HepG2 (cell line): ENCODE measurements around the gene CYP2A7. TPM values are rescaled to one million over a fixed set of nuclear protein-coding genes. Genes with fewer than 3 reads are reported as not detected.

Experiments used
- ASH2L ChIP-seq: fragments of 300-600, 200-600 bp; sonication (generic); IDR thresholded peaks from 2 replicates; pipeline ENCODE4 v1.7.0; 2017; ENCODE audit warnings: low read depth, mild to moderate bottlenecking, moderate library complexity, mixed read lengths, low read length; ENCODE audit not compliant: insufficient read length
- ATAD3A ChIP-seq: sonication (generic); formaldehyde crosslinking; IDR thresholded peaks from 2 replicates; pipeline ENCODE4 v1.4.0; 2020; ENCODE audit warnings: missing genetic modification reagents
- EEA1 ChIP-seq: sonication (generic); formaldehyde crosslinking; IDR thresholded peaks from 2 replicates; pipeline ENCODE4 v1.5.1; 2020; ENCODE audit warnings: mild to moderate bottlenecking, missing genetic modification reagents, borderline replicate concordance
- ELF1 ChIP-seq: sonication (generic); formaldehyde crosslinking; IDR thresholded peaks from 2 replicates; pipeline ENCODE4 v1.4.0; 2020; ENCODE audit warnings: missing genetic modification reagents
- EZH2 ChIP-seq: conservative IDR thresholded peaks from 2 replicates; pipeline ENCODE4 v1.6.1; 2012; ENCODE audit warnings: mild to moderate bottlenecking, low read depth, low read length, moderate library complexity
- GATAD2A ChIP-seq: IDR thresholded peaks from 2 replicates; pipeline ENCODE4 v1.6.1; 2016
- GTF2F1 ChIP-seq: fragments of 150-350 bp; IDR thresholded peaks from 2 replicates; pipeline ENCODE4 v1.6.1; 2014; ENCODE audit warnings: low read length
- HNF4A ChIP-seq: sonication (generic); formaldehyde crosslinking; IDR thresholded peaks from 2 replicates; pipeline ENCODE4 v1.4.0; 2020; ENCODE audit warnings: missing genetic modification reagents
- HNRNPUL1 ChIP-seq: fragments of 200-400 bp; formaldehyde crosslinking; IDR thresholded peaks from 2 replicates; pipeline ENCODE4 v1.6.1; 2017; ENCODE audit warnings: low read depth, mild to moderate bottlenecking, low read length, moderate library complexity
- MEIS2 ChIP-seq: sonication (generic); formaldehyde crosslinking; IDR thresholded peaks from 2 replicates; pipeline ENCODE4 v1.9.0; 2021; ENCODE audit warnings: mild to moderate bottlenecking, missing genetic modification reagents
- MIER2 ChIP-seq: IDR thresholded peaks from 2 replicates; pipeline ENCODE4 v1.6.1; 2016; ENCODE audit warnings: missing biosample characterization, missing genetic modification reagents
- NFIB ChIP-seq: sonication (generic); formaldehyde crosslinking; IDR thresholded peaks from 2 replicates; pipeline ENCODE4 v1.9.0; 2021; ENCODE audit warnings: missing genetic modification reagents, mild to moderate bottlenecking, borderline replicate concordance
- PHF20 ChIP-seq: sonication (generic); formaldehyde crosslinking; IDR thresholded peaks from 2 replicates; pipeline ENCODE4 v1.5.0; 2020; ENCODE audit warnings: mild to moderate bottlenecking, missing genetic modification reagents
- ZNF772 ChIP-seq: sonication (generic); formaldehyde crosslinking; IDR thresholded peaks from 2 replicates; pipeline ENCODE4 v1.5.0; 2020; ENCODE audit warnings: mild to moderate bottlenecking, missing genetic modification reagents
- ZZZ3 ChIP-seq: sonication (generic); formaldehyde crosslinking; IDR thresholded peaks from 2 replicates; pipeline ENCODE4 v1.4.0; 2020; ENCODE audit warnings: missing genetic modification reagents, mild to moderate bottlenecking, borderline replicate concordance
- polyA plus RNA-seq, 8 experiments: library from polyadenylated mRNA; depleted of rRNA in 3 of 8; stranded (reverse) in 7 of 8; unstranded in 1 of 8; fragments of >200 nt; fragmentation: Illumina TruSeq in 4 of 8; extraction: Trizol in 4 of 8; gene quantifications; 2 replicates each; pipeline versions ENCODE4 v1.2.1 to v1.2.3, GENCODE V29; 2011 to 2016; ENCODE audit warnings: low read depth in 4 of 8, missing spikeins in 1 of 8, mixed read lengths in 1 of 8; ENCODE audit not compliant: insufficient read depth in 1 of 8
- total RNA-seq, 5 experiments: library from RNA; depleted of rRNA; stranded (reverse); fragments of >200 nt; fragmentation: Illumina TruSeq; extraction: Trizol; gene quantifications; 2 replicates each; pipeline ENCODE4 v1.2.3, GENCODE V29; 2016; ENCODE audit warnings: low read depth in 1 of 5
- TF ChIP-seq, protein P1 (sequence below): sonication (generic); formaldehyde crosslinking; IDR thresholded peaks from 2 replicates; pipeline ENCODE4 v1.9.0; 2021; ENCODE audit warnings: missing genetic modification reagents, borderline replicate concordance
- TF ChIP-seq, protein P2 (sequence below): sonication (generic); formaldehyde crosslinking; IDR thresholded peaks from 2 replicates; pipeline ENCODE4 v1.4.0; 2020; ENCODE audit warnings: missing genetic modification reagents; ENCODE audit errors: not compliant biosample characterization
- TF ChIP-seq, protein P3 (sequence below): sonication (generic); formaldehyde crosslinking; IDR thresholded peaks from 2 replicates; pipeline ENCODE4 v1.8.1; 2022; ENCODE audit warnings: mild to moderate bottlenecking, missing genetic modification reagents
- TF ChIP-seq, protein P4 (sequence below): IDR thresholded peaks from 2 replicates; pipeline ENCODE4 v1.6.1; 2016; ENCODE audit warnings: control low read depth
- TF ChIP-seq, protein P5 (sequence below): sonication (generic); formaldehyde crosslinking; IDR thresholded peaks from 2 replicates; pipeline ENCODE4 v1.9.0; 2022; ENCODE audit warnings: low read depth, missing genetic modification reagents
- TF ChIP-seq, protein P6 (sequence below): sonication (generic); formaldehyde crosslinking; conservative IDR thresholded peaks from 2 replicates; pipeline ENCODE4 v1.4.0; 2020; ENCODE audit warnings: missing genetic modification reagents

The CYP2A7 gene
- total and polyA plus RNA-seq, 2 of the 13 experiments (the other 11 are each of a cell fraction or from before 2014, with no cell fraction given) = not detected

DNA sequence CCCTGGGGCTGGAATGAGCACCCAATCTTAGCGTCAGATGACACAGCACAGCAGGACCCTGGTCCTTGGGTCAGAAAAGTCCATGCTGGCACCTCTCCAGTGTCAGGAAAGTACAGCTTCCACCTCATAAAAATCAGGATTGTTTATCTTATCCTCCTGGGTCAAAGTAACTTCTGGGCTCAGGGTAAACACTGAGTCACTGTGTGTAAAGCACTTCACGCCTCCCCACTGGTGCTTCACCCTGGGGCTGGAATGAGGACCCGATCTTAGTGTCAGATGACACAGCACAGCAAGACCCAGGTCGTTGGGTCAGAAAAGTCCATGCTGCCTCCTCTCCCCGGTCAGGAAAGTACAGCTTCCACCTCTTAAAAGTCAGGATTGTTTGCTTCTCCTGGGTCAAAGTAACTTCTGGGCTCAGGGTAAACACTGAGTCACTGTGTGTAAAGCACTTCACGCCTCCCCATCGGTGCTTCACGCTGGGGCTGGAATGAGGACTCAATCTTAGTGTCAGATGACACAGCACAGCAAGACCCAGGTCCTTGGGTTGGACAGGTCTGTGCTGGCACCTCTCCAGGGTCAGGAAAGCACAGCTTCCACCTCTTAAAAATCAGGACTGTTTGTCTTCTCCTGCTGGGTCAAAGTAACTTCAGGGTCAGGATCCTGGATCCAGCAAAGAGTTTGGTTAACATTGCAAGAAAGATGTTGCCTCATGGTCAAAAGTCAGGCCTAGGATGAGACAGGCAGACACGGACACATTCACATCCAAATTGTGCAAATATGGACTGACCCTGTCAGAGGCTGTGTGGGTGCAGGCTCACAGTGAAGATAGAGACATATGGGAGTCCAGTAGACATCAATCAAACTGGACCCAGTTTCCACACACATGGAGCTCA is 39.2 kb upstream of the CYP2A7 start (continued):
- TF ChIP-seq, protein P1, sequence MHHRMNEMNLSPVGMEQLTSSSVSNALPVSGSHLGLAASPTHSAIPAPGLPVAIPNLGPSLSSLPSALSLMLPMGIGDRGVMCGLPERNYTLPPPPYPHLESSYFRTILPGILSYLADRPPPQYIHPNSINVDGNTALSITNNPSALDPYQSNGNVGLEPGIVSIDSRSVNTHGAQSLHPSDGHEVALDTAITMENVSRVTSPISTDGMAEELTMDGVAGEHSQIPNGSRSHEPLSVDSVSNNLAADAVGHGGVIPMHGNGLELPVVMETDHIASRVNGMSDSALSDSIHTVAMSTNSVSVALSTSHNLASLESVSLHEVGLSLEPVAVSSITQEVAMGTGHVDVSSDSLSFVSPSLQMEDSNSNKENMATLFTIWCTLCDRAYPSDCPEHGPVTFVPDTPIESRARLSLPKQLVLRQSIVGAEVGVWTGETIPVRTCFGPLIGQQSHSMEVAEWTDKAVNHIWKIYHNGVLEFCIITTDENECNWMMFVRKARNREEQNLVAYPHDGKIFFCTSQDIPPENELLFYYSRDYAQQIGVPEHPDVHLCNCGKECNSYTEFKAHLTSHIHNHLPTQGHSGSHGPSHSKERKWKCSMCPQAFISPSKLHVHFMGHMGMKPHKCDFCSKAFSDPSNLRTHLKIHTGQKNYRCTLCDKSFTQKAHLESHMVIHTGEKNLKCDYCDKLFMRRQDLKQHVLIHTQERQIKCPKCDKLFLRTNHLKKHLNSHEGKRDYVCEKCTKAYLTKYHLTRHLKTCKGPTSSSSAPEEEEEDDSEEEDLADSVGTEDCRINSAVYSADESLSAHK (CRISPR knock-in tag) = no peak
- TF ChIP-seq PHF20 (CRISPR knock-in tag) = no peak
- TF ChIP-seq ASH2L = no peak
- no peak for TF ChIP-seq EEA1
- TF ChIP-seq, protein P2, sequence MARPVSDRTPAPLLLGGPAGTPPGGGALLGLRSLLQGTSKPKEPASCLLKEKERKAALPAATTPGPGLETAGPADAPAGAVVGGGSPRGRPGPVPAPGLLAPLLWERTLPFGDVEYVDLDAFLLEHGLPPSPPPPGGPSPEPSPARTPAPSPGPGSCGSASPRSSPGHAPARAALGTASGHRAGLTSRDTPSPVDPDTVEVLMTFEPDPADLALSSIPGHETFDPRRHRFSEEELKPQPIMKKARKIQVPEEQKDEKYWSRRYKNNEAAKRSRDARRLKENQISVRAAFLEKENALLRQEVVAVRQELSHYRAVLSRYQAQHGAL (CRISPR knock-in tag) = no peak
- peak; percentile 71; the same call in 1 of the 2 replicates for TF ChIP-seq ZNF772
- TF ChIP-seq, protein P3, sequence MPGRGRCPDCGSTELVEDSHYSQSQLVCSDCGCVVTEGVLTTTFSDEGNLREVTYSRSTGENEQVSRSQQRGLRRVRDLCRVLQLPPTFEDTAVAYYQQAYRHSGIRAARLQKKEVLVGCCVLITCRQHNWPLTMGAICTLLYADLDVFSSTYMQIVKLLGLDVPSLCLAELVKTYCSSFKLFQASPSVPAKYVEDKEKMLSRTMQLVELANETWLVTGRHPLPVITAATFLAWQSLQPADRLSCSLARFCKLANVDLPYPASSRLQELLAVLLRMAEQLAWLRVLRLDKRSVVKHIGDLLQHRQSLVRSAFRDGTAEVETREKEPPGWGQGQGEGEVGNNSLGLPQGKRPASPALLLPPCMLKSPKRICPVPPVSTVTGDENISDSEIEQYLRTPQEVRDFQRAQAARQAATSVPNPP (CRISPR knock-in tag) = no peak
- no peak for TF ChIP-seq MIER2 (CRISPR knock-in tag)
- TF ChIP-seq, protein P4, sequence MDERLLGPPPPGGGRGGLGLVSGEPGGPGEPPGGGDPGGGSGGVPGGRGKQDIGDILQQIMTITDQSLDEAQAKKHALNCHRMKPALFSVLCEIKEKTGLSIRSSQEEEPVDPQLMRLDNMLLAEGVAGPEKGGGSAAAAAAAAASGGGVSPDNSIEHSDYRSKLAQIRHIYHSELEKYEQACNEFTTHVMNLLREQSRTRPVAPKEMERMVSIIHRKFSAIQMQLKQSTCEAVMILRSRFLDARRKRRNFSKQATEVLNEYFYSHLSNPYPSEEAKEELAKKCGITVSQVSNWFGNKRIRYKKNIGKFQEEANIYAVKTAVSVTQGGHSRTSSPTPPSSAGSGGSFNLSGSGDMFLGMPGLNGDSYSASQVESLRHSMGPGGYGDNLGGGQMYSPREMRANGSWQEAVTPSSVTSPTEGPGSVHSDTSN (CRISPR knock-in tag) = peak; percentile 34; the same call in 1 of the 2 replicates
- TF ChIP-seq ZZZ3 = 0 out of 2 replicates have a peak, but pooled peaks have one; percentile 30
- no peak for TF ChIP-seq ELF1
- no peak for TF ChIP-seq NFIB
- TF ChIP-seq HNRNPUL1 = no peak
- no peak for TF ChIP-seq GTF2F1
- TF ChIP-seq ATAD3A (CRISPR knock-in tag) = no peak
- peak; percentile 79 for TF ChIP-seq GATAD2A (CRISPR knock-in tag)
- TF ChIP-seq HNF4A (CRISPR knock-in tag) = peak; percentile 62
- TF ChIP-seq, protein P5, sequence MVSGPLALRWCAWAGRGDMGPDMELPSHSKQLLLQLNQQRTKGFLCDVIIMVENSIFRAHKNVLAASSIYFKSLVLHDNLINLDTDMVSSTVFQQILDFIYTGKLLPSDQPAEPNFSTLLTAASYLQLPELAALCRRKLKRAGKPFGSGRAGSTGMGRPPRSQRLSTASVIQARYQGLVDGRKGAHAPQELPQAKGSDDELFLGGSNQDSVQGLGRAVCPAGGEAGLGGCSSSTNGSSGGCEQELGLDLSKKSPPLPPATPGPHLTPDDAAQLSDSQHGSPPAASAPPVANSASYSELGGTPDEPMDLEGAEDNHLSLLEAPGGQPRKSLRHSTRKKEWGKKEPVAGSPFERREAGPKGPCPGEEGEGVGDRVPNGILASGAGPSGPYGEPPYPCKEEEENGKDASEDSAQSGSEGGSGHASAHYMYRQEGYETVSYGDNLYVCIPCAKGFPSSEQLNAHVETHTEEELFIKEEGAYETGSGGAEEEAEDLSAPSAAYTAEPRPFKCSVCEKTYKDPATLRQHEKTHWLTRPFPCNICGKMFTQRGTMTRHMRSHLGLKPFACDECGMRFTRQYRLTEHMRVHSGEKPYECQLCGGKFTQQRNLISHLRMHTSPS (CRISPR knock-in tag) = no peak
- peak; percentile 75; the same call in 1 of the 2 replicates for TF ChIP-seq MEIS2 (CRISPR knock-in tag)
- TF ChIP-seq EZH2 = no peak
- TF ChIP-seq, protein P6, sequence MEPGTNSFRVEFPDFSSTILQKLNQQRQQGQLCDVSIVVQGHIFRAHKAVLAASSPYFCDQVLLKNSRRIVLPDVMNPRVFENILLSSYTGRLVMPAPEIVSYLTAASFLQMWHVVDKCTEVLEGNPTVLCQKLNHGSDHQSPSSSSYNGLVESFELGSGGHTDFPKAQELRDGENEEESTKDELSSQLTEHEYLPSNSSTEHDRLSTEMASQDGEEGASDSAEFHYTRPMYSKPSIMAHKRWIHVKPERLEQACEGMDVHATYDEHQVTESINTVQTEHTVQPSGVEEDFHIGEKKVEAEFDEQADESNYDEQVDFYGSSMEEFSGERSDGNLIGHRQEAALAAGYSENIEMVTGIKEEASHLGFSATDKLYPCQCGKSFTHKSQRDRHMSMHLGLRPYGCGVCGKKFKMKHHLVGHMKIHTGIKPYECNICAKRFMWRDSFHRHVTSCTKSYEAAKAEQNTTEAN (CRISPR knock-in tag) = peak; percentile 52; the same call in 1 of the 2 replicates
